ENCODE measurements around the gene BEST3. TPM values are rescaled to one million over a fixed set of nuclear protein-coding genes. Genes with fewer than 3 reads are reported as not detected.

The BEST3 gene
- polyA plus RNA-seq, 1 donor from 2014 or later, result not detected

DNA sequence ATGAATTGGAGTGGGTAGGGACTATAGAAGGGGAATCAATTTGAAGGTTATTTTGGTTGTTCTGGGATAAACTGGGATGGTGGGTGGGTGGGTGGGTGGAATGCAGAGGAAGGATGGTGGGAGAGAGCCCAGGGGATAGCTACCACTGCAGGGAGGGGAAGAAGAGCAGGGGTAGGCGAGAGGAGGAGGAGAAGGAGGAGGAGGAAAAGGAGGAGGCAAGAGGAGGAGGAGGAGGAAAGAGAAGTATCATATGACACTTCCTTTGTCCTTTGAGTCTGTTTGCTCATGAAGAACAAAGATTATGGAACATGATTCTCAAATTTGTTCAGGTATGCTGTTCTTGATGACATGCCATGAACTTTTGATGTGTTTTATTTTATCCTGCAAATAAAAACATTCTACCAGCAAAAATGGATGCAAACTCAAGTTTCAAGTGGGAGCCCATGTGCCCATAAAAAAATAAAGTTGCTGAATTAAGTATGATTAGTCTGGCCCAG lies 4.1 kb upstream of the BEST3 start:
- Mint-ChIP-seq H3K27me3 (peaks cover 5% of the 10 kb centered on the region), H3K36me3 (no peaks in the 10 kb centered on the region)

DNA sequence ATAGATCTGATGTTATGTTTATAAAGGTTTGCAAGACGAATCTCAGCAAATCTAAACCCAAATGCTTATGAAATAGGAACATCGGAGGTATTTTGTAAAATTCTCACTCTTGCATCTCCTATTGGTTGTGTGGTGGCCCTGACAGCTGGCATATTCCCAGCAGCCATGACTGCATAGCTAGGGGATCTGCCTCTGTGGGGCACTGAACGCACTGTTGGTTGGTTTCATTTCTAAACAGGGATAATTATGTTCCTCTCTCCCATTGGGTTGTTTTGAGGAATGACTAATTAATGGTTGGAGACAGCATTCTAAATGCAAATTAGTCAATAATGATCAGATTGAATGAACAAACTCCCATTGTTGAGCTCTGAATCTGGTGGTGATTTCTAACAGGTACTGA lies 2.7 kb upstream of the BEST3 start:
- Mint-ChIP-seq H3K27me3 (peaks cover 5% of the 10 kb centered on the region), H3K36me3 (no peaks in the 10 kb centered on the region), H3K4me1 (no peaks in the 10 kb centered on the region), H3K27ac (no peak overlapping the region), H3K9me3 (no peaks in the 10 kb centered on the region), H3K4me3 (no peak overlapping the region)

More for the DNA sequence above, 4.1 kb upstream of the BEST3 start:
- Mint-ChIP-seq H3K9me3 (no peaks in the 10 kb centered on the region), H3K27ac (no peak overlapping the region), H3K4me3 (no peak overlapping the region), H3K4me1 (no peaks in the 10 kb centered on the region)

DNA sequence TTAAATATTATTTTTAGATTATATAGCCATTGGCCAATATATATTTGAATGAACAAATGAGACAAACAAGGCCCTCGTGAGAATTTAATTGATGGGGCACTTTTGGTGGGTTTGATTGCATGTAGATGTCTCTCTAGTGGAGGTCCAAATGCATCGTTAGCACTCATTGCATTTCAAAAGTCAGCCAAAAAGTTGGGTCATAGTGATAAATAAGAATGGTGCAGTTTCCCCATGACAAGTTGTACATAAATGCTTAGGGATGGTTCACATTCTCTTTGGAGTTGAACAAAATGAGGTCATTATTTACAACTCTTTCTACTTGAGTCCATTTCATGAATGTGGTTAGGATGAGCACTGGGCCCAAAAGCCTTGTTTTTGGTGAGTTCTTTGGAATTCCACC lies 1.0 kb downstream of the BEST3 start:
- no peaks in the 10 kb centered on the region for H3K4me1 Mint-ChIP-seq
- no peaks in the 10 kb centered on the region for H3K9me3 Mint-ChIP-seq
- no peaks in the 10 kb centered on the region for H3K27me3 Mint-ChIP-seq
- no peak overlapping the region for H3K27ac Mint-ChIP-seq
- no peaks in the 10 kb centered on the region for H3K36me3 Mint-ChIP-seq
- H3K4me3 Mint-ChIP-seq, result no peak overlapping the region

DNA sequence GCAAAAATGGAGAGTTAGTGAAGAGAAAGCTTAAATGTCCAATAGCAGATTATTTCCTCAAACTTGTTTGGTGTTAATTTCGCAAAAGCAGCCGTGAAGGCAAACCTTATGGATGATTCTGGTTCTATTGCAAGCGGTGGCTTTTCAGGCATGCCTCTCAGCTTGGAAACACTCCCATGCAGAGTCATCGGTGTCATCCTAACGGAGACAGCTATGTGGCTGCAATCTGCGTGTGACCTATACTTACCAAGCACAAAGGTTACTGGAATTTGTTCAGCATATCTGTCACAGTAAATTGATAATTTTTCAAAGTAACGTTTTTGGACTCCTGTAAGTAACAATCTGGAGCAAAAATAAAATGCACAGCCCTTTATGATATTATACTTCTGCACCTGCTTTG lies 5.0 kb downstream of the BEST3 start:
- H3K27ac Mint-ChIP-seq, result no peak overlapping the region
- H3K4me1 Mint-ChIP-seq, result no peaks in the 10 kb centered on the region
- no peak overlapping the region for H3K4me3 Mint-ChIP-seq
- H3K27me3 Mint-ChIP-seq, result peaks cover 3% of the 10 kb centered on the region
- no peaks in the 10 kb centered on the region for H3K9me3 Mint-ChIP-seq
- H3K36me3 Mint-ChIP-seq, result no peaks in the 10 kb centered on the region

DNA sequence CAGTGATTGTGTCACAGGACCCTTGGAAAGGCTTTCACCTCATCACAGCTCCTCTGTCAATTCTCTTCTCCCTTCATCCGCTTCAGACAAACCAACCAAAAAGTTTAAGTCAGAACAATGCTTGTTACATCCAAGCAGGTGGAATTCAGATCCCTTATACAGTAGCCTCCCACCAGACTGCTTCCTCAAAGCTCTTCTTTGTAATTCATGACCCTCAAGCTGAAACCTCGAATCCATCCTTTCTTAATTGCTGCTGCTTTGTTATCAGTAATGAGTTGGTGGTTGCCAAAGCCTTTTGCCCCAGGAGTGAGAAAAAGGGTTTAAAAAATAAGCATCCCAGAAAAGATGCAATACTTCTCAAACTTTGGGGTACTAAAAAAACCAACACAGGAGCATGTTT lies 9.5 kb downstream of the BEST3 start:
- Mint-ChIP-seq H3K27me3 (peaks cover 6% of the 10 kb centered on the region), H3K4me3 (no peak overlapping the region), H3K27ac (no peak overlapping the region), H3K36me3 (no peaks in the 10 kb centered on the region), H3K9me3 (no peaks in the 10 kb centered on the region), H3K4me1 (no peaks in the 10 kb centered on the region)

DNA sequence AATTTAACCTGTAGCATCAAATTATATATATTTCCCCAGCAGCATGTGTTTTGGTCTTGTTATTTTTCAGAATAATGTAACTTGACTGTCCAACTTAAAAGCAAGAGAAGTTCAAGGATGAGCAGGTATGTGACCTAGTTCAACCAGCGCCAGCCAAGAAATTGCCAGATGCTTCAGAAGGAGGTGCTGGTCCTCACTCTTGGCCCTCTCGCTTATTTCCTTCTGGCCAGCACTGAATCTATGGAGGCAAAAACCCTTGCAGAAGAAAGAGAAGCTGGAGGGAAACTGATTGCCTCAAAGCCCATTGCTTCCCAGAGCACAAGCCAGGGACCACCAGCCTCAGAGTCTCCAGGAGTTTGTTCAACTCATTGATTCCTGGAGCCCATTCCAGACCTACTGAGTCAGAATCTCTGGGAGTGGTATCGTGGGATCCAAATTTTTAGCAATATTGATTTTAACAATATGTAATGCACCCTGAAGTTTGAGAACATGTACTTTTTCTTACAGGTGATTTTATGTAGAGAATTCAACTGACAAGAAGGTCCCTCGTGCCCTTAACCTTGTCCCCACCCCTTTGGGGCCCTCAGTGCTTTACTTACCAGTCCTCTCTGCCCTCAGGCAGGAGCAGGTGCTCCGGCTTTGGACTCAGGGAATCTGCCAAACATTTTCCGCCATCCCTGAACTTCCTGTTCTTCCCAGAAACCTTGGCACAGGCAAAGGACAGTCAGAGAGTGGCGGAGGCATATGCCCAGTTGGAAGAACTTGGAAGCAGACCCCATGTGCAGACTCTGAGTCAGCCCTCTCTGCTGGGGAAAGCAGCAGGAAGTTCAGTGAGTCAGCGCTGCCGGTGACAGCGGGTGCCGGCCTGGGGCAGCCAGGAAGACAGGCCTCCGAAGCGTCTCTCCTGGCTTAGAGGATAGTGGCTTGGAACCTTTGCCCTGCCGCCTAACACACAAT lies 10.4 kb downstream of the BEST3 start:
- Mint-ChIP-seq H3K27me3 (peaks cover 9% of the 10 kb centered on the region), H3K4me1 (no peaks in the 10 kb centered on the region), H3K9me3 (no peaks in the 10 kb centered on the region), H3K4me3 (no peak overlapping the region), H3K36me3 (no peaks in the 10 kb centered on the region), H3K27ac (no peak overlapping the region)

DNA sequence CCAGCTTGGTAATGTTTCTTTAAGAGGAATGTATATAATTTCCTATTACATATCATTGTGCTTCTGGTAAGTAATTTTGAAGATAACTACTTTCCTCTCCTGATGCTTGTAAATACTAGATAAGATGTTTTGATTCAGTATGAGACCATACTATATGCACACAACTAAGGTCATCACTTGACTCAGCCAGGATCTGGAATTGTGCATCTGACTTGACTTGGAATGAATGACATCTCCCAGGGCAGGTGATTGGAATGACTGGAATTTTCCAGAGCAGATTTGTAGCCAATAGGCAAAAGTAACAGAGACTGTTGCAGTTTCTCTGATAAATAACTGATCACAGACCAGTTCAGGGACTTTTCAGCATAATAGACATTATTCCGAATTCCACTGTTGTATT lies 11.1 kb downstream of the BEST3 start:
- peaks cover 9% of the 10 kb centered on the region for H3K27me3 Mint-ChIP-seq
- H3K9me3 Mint-ChIP-seq, result no peaks in the 10 kb centered on the region
- H3K27ac Mint-ChIP-seq, result peak overlapping the region in 1 of 3 donors; percentile 66
- H3K4me1 Mint-ChIP-seq, result no peaks in the 10 kb centered on the region
- no peaks in the 10 kb centered on the region for H3K36me3 Mint-ChIP-seq
- H3K4me3 Mint-ChIP-seq, result no peak overlapping the region

DNA sequence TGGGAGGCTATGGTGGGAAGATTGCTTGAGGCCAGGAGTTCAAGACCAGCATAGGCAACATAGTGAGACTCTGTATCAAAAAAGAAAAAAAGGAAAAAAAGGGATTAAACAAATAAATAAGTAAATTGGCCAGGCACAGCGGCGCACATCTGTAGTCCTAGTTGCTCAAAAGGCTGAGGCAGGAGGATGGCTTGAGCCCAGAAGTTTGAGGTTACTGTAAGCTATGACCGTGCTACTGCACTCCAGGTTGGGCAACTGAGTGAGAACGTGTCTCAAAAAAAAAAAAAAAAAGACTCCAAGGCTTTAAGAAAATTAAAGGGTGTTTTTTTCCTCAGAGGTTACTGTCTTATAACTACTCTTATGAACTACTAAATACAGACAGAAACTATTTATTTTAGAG lies 11.7 kb downstream of the BEST3 start:
- Mint-ChIP-seq H3K36me3 (no peaks in the 10 kb centered on the region), H3K27me3 (peaks cover 9% of the 10 kb centered on the region), H3K27ac (no peak overlapping the region), H3K4me1 (no peaks in the 10 kb centered on the region), H3K4me3 (no peak overlapping the region), H3K9me3 (no peaks in the 10 kb centered on the region)

DNA sequence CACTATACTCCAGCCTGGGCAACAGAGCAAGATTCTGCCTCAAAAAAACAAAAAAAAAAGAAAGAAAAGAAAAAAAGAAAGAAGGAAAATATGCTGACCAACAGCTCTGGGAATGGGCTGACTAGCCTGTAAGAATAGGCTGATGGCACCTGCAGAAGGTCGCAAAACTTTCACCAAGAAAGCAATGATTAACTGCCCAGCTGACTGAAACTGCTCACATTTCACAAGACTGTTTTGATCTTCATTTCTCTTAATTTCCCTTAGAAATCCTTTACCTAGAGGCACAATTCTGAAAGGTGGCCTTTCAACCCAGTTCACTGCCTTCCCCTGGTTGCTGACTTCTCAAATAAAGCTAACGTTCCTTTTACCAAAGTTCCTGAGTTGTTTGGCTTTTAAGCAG lies 12.4 kb downstream of the BEST3 start:
- H3K4me1 Mint-ChIP-seq, result no peaks in the 10 kb centered on the region
- no peak overlapping the region for H3K27ac Mint-ChIP-seq
- H3K36me3 Mint-ChIP-seq, result no peaks in the 10 kb centered on the region
- H3K27me3 Mint-ChIP-seq, result peaks cover 8% of the 10 kb centered on the region
- no peak overlapping the region for H3K4me3 Mint-ChIP-seq
- H3K9me3 Mint-ChIP-seq, result no peaks in the 10 kb centered on the region

DNA sequence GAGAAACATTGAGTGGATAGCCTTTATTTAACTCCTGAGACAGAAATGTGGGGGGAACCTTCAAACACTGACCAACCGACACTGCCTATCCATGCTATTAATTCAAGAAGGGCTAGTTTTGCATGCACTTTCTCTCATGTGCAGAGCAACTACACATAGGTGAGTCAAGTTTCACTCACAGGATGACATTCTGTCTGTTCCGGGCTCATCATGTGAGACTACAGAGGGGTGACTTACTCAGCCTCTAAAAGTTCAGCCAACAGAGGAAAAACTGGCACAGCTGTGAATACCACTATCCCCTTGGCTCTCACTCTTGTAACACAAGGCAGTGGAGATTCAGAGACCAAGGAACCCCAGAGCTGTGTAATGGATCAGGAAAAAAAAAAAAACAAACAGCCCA lies 13.3 kb downstream of the BEST3 start:
- H3K27ac Mint-ChIP-seq, result no peak overlapping the region
- H3K4me1 Mint-ChIP-seq, result no peaks in the 10 kb centered on the region
- peaks cover 8% of the 10 kb centered on the region for H3K27me3 Mint-ChIP-seq
- no peaks in the 10 kb centered on the region for H3K36me3 Mint-ChIP-seq
- no peaks in the 10 kb centered on the region for H3K9me3 Mint-ChIP-seq
- H3K4me3 Mint-ChIP-seq, result no peak overlapping the region

DNA sequence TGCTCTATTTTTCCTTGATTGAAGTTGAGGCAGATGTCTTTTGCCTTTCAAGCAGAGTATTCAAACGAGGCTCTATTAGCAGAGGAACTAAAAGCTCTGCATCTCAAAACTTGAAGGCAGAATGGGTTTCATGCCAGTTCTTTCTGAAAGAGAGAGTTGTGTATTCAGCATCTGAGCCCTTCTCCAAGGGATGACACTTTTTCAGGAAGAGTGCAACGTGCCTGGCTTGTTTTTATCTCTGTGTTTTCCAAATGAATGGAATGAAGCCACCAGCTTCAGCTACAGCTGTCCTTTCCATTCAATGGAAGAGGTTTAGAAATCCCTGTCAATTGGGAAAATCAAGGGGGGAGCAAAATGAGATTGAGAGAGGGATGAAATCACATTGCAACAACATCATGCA lies 14.6 kb downstream of the BEST3 start:
- no peaks in the 10 kb centered on the region for H3K36me3 Mint-ChIP-seq
- no peaks in the 10 kb centered on the region for H3K9me3 Mint-ChIP-seq
- H3K27me3 Mint-ChIP-seq, result peaks cover 6% of the 10 kb centered on the region
- no peaks in the 10 kb centered on the region for H3K4me1 Mint-ChIP-seq
- H3K27ac Mint-ChIP-seq, result no peak overlapping the region
- no peak overlapping the region for H3K4me3 Mint-ChIP-seq

DNA sequence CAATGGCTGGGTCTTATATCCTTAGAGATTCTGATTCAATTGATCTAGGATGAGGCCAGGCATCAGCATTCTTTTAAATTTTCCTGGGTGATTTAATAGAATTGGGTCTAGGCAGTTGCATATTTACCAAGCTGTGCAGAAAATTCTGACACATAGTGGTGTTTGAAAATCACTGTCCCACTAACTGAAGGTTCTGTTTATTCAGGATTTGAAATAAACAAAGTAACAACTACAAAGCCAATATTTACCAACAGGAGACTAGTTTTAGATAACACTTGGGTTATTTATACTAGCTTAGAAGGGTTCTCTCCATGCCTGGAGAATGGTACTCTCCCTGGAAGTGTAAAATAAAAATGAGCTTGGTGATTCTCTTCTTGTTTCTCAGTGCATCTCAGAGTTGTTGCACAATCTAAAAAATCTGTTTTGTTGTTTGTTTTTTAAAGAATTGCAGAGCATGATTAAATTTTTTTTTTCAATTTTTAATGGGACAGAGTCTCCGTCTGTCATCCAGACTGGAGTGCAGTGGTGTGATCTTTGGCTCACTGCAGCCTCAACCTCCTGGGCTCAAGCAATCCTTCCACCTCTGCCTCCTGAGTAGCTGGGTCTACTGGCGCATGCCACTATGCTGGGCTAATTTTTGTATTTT lies 16.9 kb downstream of the BEST3 start:
- no peaks in the 10 kb centered on the region for H3K9me3 Mint-ChIP-seq
- H3K4me1 Mint-ChIP-seq, result no peaks in the 10 kb centered on the region

DNA sequence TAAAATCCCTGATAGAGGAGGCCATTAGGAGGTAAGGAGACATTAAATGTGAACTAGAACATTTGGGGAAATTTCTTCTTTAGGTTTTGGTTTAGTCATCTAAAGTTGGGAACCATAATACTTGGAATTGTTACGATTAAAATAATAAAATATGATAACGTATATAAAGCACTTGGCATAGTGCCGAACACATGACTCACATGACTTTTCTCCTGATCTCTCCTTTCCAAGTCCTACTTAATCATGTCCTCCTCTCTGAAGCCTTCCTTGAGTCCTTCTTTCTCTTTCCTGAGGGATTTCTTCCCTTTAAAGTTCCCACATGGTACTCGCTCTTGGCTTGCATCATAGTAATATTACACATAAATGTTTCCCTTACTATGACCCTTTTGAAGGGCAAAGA lies 20.0 kb downstream of the BEST3 start:
- peaks cover 2% of the 10 kb centered on the region for H3K36me3 Mint-ChIP-seq
- no peak overlapping the region for H3K4me3 Mint-ChIP-seq
- H3K27me3 Mint-ChIP-seq, result peaks cover 5% of the 10 kb centered on the region
- no peaks in the 10 kb centered on the region for H3K9me3 Mint-ChIP-seq
- no peaks in the 10 kb centered on the region for H3K4me1 Mint-ChIP-seq
- no peak overlapping the region for H3K27ac Mint-ChIP-seq

More for the DNA sequence above, 16.9 kb downstream of the BEST3 start:
- Mint-ChIP-seq H3K27me3 (peaks cover 6% of the 10 kb centered on the region), H3K4me3 (no peak overlapping the region), H3K27ac (no peak overlapping the region), H3K36me3 (peaks cover 2% of the 10 kb centered on the region)

DNA sequence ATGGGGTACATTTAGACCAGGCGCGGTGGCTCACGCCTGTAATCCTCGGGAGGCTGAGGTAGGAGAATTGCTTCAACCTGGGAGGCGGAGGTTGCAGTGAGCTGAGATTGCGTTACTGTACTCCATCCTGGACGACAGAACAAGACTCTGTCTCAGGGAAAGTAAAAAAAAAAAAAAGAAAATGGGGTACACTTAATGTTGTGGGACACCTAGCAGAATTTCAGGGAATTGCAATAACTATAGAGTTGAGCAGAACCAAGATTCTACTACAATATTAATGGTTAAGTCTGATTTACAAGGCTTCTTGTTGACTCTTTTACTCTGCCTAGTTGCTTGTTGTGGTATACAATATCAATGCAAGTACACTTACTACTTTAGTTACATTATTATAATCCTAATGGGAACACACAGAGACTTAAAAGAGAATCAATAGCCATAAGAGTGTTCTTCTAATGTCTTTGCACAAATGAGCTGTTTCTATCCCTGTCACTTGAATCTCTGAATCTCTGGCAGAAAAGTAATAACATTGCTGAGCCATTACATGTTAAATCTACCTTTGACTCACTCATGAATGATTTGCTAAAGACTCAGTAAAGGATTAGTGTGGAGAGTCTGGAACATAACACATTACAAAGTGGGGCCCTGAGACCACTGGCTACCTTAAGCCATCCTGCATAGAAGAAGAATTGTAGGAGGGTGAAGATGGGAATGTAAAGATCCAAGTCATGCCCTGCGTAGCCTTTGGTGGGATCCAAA lies 22.7 kb downstream of the BEST3 start:
- Mint-ChIP-seq H3K36me3 (peaks cover 2% of the 10 kb centered on the region), H3K27ac (no peak overlapping the region), H3K4me1 (no peaks in the 10 kb centered on the region), H3K27me3 (peaks cover 3% of the 10 kb centered on the region), H3K4me3 (no peak overlapping the region), H3K9me3 (no peaks in the 10 kb centered on the region)

DNA sequence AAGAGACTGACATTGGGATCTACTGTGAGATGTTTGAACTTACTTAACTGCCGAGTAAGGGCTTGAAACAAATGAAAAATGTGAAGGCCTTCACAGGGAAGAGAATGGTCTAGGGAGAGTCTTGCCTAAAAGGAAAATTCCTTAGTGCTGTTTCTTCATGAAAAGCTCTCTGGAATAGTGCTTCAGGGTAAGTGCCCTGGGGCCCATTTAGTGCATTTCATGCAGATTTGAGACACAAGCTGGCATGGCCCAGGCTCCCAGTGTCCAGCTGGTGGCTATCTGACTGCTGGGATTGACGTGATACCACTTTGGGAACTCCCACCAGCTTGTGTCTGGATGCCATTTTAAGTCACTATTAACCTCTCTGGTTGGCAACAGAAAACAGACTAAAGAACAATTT lies 26.9 kb downstream of the BEST3 start:
- Mint-ChIP-seq H3K36me3 (no peaks in the 10 kb centered on the region), H3K4me3 (no peak overlapping the region), H3K27ac (no peak overlapping the region), H3K4me1 (no peaks in the 10 kb centered on the region), H3K27me3 (no peaks in the 10 kb centered on the region), H3K9me3 (no peaks in the 10 kb centered on the region)
